Omental fat pad (tissue), 4 donors: ENCODE measurements around the gene THEMIS2. TPM values are rescaled to one million over a fixed set of nuclear protein-coding genes. Genes with fewer than 3 reads are reported as not detected.

Experiments
- ATAC-seq: fragments of 150-250 bp; one replicate; pipeline ENCODE4 v1.9.1; 2016; ENCODE audit warnings: mild to moderate bottlenecking, moderate library complexity; ENCODE audit not compliant: low FRiP score
- DNase-seq: peaks from one replicate; pipeline ENCODE4 v3.0.0-alpha.2; 2019; ENCODE audit warnings: low spot score
- CTCF ChIP-seq, 3 donors: fragments of 450-650 bp; IDR thresholded peaks; one replicate each; pipeline ENCODE4 v1.5.1; 2016 to 2017; ENCODE audit warnings: antibody characterized with exemption in 3 of 3, mild to moderate bottlenecking in 3 of 3, moderate library complexity in 2 of 3
- total RNA-seq, 4 donors: library from RNA; depleted of rRNA; stranded (reverse); fragments of >200 nt; gene quantifications; one replicate each; pipeline ENCODE4 v1.1.0, GENCODE V29; 2016

Gene THEMIS2
- total RNA-seq, 4 donors from 2014 or later: 50.2 to 103 (median 77.0) TPM

- ATAC-seq (no peak), DNase-seq (no peak)
- no peak for TF ChIP-seq CTCF (IDR thresholded peaks at IDR 0.05)
These were observed 10.2 kb downstream of the THEMIS2 start for GRCh38 chr1:27882543-27882903.

GRCh38 chr1:27883536-27883935 is 11.2 kb downstream of the THEMIS2 start:
- no peak for TF ChIP-seq CTCF (IDR thresholded peaks at IDR 0.05)
- no peak for ATAC-seq
- DNase-seq: no peak

- ATAC-seq (no peak), DNase-seq (no peak)
- TF ChIP-seq CTCF (IDR thresholded peaks at IDR 0.05): no peak
These were observed 11.9 kb downstream of the THEMIS2 start for GRCh38 chr1:27884006-27884954.

- no peak for DNase-seq
- no peak for TF ChIP-seq CTCF (IDR thresholded peaks at IDR 0.05)
- ATAC-seq: no peak
These were observed 12.8 kb downstream of the THEMIS2 start for GRCh38 chr1:27885114-27885528.

- no peak for ATAC-seq
- TF ChIP-seq CTCF (IDR thresholded peaks at IDR 0.05): no peak
- no peak for DNase-seq
These were observed 13.4 kb downstream of the THEMIS2 start for GRCh38 chr1:27885621-27886352.

- TF ChIP-seq CTCF (IDR thresholded peaks at IDR 0.05): no peak
- no peak for DNase-seq
- ATAC-seq: no peak
These were observed 14.0 kb downstream of the THEMIS2 start for GRCh38 chr1:27886353-27886679.
